ENCODE data around the gene MICOS13. TPM values are rescaled to one million over a fixed set of nuclear protein-coding genes. Genes with fewer than 3 reads are reported as not detected.
A peak's percentile ranks its signal among the peaks of the same experiment; 100 is the strongest.

Gene MICOS13
- total RNA-seq, 6 experiments from 2014 or later = 77.9 to 91.6 (median 80.1) TPM

- Mint-ChIP-seq H3K27me3 (ENCODE audit: insufficient read depth) (peaks cover 7% of the 10 kb centered on the region; the same call in 1 of the 2 replicates), H3K27ac (no peak overlapping the region), H3K36me3 (ENCODE audit: low read depth) (peaks cover 12% of the 10 kb centered on the region), H3K4me1 (ENCODE audit: low read depth) (no peaks in the 10 kb centered on the region), H3K4me3 (no peak overlapping the region), H3K9me3 (no peaks in the 10 kb centered on the region)
- TF ChIP-seq CTCF (IDR thresholded peaks at IDR 0.05) = no peak
- DNase-seq = no peak
These were observed 8.7 kb downstream of the MICOS13 start for GRCh38 chr19:5671600-5671999.

GRCh38 chr19:5669212-5669611 lies 11.1 kb downstream of the MICOS13 start:
- H3K9me3 Mint-ChIP-seq = no peaks in the 10 kb centered on the region
- H3K4me3 Mint-ChIP-seq = no peak overlapping the region
- H3K27ac Mint-ChIP-seq = no peak overlapping the region
- TF ChIP-seq CTCF (IDR thresholded peaks at IDR 0.05) = no peak
- H3K4me1 Mint-ChIP-seq (ENCODE audit: low read depth) = peaks cover 19% of the 10 kb centered on the region
- DNase-seq = no peak
- H3K27me3 Mint-ChIP-seq (ENCODE audit: insufficient read depth) = peaks cover 4% of the 10 kb centered on the region; the same call in 1 of the 2 replicates
- H3K36me3 Mint-ChIP-seq (ENCODE audit: low read depth) = peaks cover 22% of the 10 kb centered on the region

- Mint-ChIP-seq H3K4me3 (no peak overlapping the region; the same call in 1 of the 2 replicates), H3K36me3 (ENCODE audit: low read depth) (peaks cover 16% of the 10 kb centered on the region; the same call in 1 of the 2 replicates), H3K27ac (no peak overlapping the region), H3K9me3 (no peaks in the 10 kb centered on the region), H3K27me3 (ENCODE audit: insufficient read depth) (peaks cover 4% of the 10 kb centered on the region; the same call in 1 of the 2 replicates), H3K4me1 (ENCODE audit: low read depth) (peaks cover 19% of the 10 kb centered on the region)
- no peak for DNase-seq
- TF ChIP-seq CTCF (IDR thresholded peaks at IDR 0.05) = no peak
These were observed 12.5 kb downstream of the MICOS13 start for GRCh38 chr19:5667751-5668271.

GRCh38 chr19:5666921-5667610 lies 13.2 kb downstream of the MICOS13 start:
- H3K4me3 Mint-ChIP-seq = no peak overlapping the region; the same call in 1 of the 2 replicates
- H3K36me3 Mint-ChIP-seq (ENCODE audit: low read depth) = peaks cover 15% of the 10 kb centered on the region; the same call in 1 of the 2 replicates
- no peak overlapping the region for H3K27ac Mint-ChIP-seq
- H3K4me1 Mint-ChIP-seq (ENCODE audit: low read depth) = peaks cover 19% of the 10 kb centered on the region
- peaks cover 2% of the 10 kb centered on the region; the same call in 1 of the 2 replicates for H3K27me3 Mint-ChIP-seq (ENCODE audit: insufficient read depth)
- no peak for DNase-seq
- H3K9me3 Mint-ChIP-seq = no peaks in the 10 kb centered on the region
- TF ChIP-seq CTCF (IDR thresholded peaks at IDR 0.05) = no peak

- peak overlapping the region; percentile 75 for H3K27ac Mint-ChIP-seq
- H3K36me3 Mint-ChIP-seq (ENCODE audit: low read depth) = peaks cover 18% of the 10 kb centered on the region; the same call in 1 of the 2 replicates
- no peaks in the 10 kb centered on the region for H3K9me3 Mint-ChIP-seq
- H3K27me3 Mint-ChIP-seq (ENCODE audit: insufficient read depth) = no peaks in the 10 kb centered on the region
- peaks cover 19% of the 10 kb centered on the region for H3K4me1 Mint-ChIP-seq (ENCODE audit: low read depth)
- peak; percentile 79 for DNase-seq
- TF ChIP-seq CTCF (IDR thresholded peaks at IDR 0.05) = peak; percentile 63
- no peak overlapping the region for H3K4me3 Mint-ChIP-seq
These were observed 14.4 kb downstream of the MICOS13 start for GRCh38 chr19:5665781-5666513.
